ENCODE data around the gene RNU11. TPM values are rescaled to one million over a fixed set of nuclear protein-coding genes. Genes with fewer than 3 reads are reported as not detected.

Gene RNU11
- total RNA-seq, 1 experiment from 2014 or later = not detected

DNA sequence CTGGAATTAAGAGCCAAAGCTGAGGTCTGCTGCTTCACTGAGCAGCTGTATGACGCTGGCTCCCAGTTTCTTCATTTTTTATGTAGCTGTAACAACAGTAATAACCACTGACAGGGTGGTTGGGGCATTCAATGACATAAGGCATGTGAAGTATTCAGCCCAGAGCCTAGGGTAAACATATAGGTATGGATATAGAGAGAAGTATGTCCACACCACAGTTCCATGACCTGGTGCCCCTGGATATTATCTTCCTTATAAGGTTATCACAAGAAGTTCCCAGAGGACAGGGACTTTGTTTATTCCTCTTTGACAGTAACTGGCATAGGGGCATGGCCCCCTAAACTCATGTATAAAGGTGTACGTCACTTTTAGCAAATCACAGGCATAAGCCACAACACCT is 41.6 kb upstream of the RNU11 start:
- TF ChIP-seq, protein P1, sequence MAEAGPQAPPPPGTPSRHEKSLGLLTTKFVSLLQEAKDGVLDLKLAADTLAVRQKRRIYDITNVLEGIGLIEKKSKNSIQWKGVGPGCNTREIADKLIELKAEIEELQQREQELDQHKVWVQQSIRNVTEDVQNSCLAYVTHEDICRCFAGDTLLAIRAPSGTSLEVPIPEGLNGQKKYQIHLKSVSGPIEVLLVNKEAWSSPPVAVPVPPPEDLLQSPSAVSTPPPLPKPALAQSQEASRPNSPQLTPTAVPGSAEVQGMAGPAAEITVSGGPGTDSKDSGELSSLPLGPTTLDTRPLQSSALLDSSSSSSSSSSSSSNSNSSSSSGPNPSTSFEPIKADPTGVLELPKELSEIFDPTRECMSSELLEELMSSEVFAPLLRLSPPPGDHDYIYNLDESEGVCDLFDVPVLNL (CRISPR knock-in tag; IDR thresholded peaks at IDR 0.05; ENCODE audit: borderline replicate concordance, low read depth) = no peak
- no peak for TF ChIP-seq ELF4 (CRISPR knock-in tag; IDR thresholded peaks at IDR 0.05; ENCODE audit: low read depth)
- TF ChIP-seq, protein P2, sequence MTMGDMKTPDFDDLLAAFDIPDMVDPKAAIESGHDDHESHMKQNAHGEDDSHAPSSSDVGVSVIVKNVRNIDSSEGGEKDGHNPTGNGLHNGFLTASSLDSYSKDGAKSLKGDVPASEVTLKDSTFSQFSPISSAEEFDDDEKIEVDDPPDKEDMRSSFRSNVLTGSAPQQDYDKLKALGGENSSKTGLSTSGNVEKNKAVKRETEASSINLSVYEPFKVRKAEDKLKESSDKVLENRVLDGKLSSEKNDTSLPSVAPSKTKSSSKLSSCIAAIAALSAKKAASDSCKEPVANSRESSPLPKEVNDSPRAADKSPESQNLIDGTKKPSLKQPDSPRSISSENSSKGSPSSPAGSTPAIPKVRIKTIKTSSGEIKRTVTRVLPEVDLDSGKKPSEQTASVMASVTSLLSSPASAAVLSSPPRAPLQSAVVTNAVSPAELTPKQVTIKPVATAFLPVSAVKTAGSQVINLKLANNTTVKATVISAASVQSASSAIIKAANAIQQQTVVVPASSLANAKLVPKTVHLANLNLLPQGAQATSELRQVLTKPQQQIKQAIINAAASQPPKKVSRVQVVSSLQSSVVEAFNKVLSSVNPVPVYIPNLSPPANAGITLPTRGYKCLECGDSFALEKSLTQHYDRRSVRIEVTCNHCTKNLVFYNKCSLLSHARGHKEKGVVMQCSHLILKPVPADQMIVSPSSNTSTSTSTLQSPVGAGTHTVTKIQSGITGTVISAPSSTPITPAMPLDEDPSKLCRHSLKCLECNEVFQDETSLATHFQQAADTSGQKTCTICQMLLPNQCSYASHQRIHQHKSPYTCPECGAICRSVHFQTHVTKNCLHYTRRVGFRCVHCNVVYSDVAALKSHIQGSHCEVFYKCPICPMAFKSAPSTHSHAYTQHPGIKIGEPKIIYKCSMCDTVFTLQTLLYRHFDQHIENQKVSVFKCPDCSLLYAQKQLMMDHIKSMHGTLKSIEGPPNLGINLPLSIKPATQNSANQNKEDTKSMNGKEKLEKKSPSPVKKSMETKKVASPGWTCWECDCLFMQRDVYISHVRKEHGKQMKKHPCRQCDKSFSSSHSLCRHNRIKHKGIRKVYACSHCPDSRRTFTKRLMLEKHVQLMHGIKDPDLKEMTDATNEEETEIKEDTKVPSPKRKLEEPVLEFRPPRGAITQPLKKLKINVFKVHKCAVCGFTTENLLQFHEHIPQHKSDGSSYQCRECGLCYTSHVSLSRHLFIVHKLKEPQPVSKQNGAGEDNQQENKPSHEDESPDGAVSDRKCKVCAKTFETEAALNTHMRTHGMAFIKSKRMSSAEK (CRISPR knock-in tag; IDR thresholded peaks at IDR 0.05; ENCODE audit: borderline replicate concordance) = no peak
- no peak for TF ChIP-seq FOXK1 (CRISPR knock-in tag; IDR thresholded peaks at IDR 0.05)
- no peak for TF ChIP-seq SMAD4 (CRISPR knock-in tag; IDR thresholded peaks at IDR 0.05)
- TF ChIP-seq, protein P3, sequence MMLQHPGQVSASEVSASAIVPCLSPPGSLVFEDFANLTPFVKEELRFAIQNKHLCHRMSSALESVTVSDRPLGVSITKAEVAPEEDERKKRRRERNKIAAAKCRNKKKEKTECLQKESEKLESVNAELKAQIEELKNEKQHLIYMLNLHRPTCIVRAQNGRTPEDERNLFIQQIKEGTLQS (CRISPR knock-in tag; conservative IDR thresholded peaks at IDR 0.05) = no peak
- TF ChIP-seq NFATC4 (CRISPR knock-in tag; IDR thresholded peaks at IDR 0.05) = no peak
- TF ChIP-seq OVOL2 (CRISPR knock-in tag; IDR thresholded peaks at IDR 0.05; ENCODE audit: borderline replicate concordance) = no peak
- TF ChIP-seq ATF1 (CRISPR knock-in tag; IDR thresholded peaks at IDR 0.05) = no peak
- TF ChIP-seq GABPB1 (CRISPR knock-in tag; IDR thresholded peaks at IDR 0.05) = no peak
- no peak for TF ChIP-seq JUN (CRISPR knock-in tag; IDR thresholded peaks at IDR 0.05)
- no peak for TF ChIP-seq NFE2L1 (CRISPR knock-in tag; IDR thresholded peaks at IDR 0.05)
- TF ChIP-seq, protein P4, sequence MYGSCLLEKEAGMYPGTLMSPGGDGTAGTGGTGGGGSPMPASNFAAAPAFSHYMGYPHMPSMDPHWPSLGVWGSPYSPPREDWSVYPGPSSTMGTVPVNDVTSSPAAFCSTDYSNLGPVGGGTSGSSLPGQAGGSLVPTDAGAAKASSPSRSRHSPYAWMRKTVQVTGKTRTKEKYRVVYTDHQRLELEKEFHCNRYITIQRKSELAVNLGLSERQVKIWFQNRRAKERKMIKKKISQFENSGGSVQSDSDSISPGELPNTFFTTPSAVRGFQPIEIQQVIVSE (CRISPR knock-in tag; IDR thresholded peaks at IDR 0.05; ENCODE audit: borderline replicate concordance) = no peak
- TF ChIP-seq, protein P5, sequence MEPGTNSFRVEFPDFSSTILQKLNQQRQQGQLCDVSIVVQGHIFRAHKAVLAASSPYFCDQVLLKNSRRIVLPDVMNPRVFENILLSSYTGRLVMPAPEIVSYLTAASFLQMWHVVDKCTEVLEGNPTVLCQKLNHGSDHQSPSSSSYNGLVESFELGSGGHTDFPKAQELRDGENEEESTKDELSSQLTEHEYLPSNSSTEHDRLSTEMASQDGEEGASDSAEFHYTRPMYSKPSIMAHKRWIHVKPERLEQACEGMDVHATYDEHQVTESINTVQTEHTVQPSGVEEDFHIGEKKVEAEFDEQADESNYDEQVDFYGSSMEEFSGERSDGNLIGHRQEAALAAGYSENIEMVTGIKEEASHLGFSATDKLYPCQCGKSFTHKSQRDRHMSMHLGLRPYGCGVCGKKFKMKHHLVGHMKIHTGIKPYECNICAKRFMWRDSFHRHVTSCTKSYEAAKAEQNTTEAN (CRISPR knock-in tag; IDR thresholded peaks at IDR 0.05) = no peak
- TF ChIP-seq ZNF396 (CRISPR knock-in tag; IDR thresholded peaks at IDR 0.05; ENCODE audit: borderline replicate concordance) = no peak
- TF ChIP-seq SP1 (CRISPR knock-in tag; conservative IDR thresholded peaks at IDR 0.05) = no peak
- TF ChIP-seq, protein P6, sequence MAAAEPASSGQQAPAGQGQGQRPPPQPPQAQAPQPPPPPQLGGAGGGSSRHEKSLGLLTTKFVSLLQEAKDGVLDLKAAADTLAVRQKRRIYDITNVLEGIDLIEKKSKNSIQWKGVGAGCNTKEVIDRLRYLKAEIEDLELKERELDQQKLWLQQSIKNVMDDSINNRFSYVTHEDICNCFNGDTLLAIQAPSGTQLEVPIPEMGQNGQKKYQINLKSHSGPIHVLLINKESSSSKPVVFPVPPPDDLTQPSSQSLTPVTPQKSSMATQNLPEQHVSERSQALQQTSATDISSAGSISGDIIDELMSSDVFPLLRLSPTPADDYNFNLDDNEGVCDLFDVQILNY (CRISPR knock-in tag; IDR thresholded peaks at IDR 0.05) = no peak
- TF ChIP-seq, protein P7, sequence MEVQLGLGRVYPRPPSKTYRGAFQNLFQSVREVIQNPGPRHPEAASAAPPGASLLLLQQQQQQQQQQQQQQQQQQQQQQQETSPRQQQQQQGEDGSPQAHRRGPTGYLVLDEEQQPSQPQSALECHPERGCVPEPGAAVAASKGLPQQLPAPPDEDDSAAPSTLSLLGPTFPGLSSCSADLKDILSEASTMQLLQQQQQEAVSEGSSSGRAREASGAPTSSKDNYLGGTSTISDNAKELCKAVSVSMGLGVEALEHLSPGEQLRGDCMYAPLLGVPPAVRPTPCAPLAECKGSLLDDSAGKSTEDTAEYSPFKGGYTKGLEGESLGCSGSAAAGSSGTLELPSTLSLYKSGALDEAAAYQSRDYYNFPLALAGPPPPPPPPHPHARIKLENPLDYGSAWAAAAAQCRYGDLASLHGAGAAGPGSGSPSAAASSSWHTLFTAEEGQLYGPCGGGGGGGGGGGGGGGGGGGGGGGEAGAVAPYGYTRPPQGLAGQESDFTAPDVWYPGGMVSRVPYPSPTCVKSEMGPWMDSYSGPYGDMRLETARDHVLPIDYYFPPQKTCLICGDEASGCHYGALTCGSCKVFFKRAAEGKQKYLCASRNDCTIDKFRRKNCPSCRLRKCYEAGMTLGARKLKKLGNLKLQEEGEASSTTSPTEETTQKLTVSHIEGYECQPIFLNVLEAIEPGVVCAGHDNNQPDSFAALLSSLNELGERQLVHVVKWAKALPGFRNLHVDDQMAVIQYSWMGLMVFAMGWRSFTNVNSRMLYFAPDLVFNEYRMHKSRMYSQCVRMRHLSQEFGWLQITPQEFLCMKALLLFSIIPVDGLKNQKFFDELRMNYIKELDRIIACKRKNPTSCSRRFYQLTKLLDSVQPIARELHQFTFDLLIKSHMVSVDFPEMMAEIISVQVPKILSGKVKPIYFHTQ (CRISPR knock-in tag; IDR thresholded peaks at IDR 0.05) = no peak
- TF ChIP-seq, protein P8, sequence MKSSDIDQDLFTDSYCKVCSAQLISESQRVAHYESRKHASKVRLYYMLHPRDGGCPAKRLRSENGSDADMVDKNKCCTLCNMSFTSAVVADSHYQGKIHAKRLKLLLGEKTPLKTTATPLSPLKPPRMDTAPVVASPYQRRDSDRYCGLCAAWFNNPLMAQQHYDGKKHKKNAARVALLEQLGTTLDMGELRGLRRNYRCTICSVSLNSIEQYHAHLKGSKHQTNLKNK (CRISPR knock-in tag; IDR thresholded peaks at IDR 0.05) = no peak
- TF ChIP-seq GTF2I (CRISPR knock-in tag; conservative IDR thresholded peaks at IDR 0.05) = no peak
- ChIA-PET CTCF (no interaction called here), POLR2A (no interaction called here)
- DNase-seq (ENCODE audit: low spot score) = no peak
- Mint-ChIP-seq H3K4me1 (0 out of 2 replicates have a peak, but pooled peaks cover 5% of the 10 kb centered on the region), H3K27me3 (ENCODE audit: low read depth) (no peaks in the 10 kb centered on the region), H3K36me3 (peaks cover 25% of the 10 kb centered on the region), H3K4me3 (no peak overlapping the region), H3K27ac (no peak overlapping the region), H3K9me3 (no peaks in the 10 kb centered on the region)
- ATAC-seq = no peak
